ENCODE data around the gene GRXCR1.

GRXCR1 gene

DNA sequence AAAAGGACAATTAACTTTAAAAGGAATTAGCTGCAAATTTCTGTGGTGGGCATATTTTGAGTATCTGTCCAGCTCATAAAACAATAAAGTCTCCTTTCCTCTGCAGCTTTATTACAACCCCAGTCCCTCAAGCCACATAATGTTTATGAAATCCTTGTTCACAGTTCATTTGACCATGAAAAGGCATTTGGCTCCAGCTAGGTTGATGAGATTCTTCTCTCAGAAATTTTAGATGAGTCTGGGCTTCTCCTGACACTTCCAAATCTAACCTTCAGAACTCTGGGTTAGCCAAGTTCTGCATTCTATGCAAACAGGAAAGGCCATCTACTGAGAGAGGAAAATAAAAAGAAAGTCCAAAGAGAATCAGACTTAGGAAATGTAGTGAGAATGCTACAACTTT lies 156.8 kb downstream of the GRXCR1 start:
- in situ Hi-C loops (cut with MboI; ENCODE audit: low sequenced_read_pairs, unreplicated experiment): no loop called here
- TF ChIP-seq, protein P1, sequence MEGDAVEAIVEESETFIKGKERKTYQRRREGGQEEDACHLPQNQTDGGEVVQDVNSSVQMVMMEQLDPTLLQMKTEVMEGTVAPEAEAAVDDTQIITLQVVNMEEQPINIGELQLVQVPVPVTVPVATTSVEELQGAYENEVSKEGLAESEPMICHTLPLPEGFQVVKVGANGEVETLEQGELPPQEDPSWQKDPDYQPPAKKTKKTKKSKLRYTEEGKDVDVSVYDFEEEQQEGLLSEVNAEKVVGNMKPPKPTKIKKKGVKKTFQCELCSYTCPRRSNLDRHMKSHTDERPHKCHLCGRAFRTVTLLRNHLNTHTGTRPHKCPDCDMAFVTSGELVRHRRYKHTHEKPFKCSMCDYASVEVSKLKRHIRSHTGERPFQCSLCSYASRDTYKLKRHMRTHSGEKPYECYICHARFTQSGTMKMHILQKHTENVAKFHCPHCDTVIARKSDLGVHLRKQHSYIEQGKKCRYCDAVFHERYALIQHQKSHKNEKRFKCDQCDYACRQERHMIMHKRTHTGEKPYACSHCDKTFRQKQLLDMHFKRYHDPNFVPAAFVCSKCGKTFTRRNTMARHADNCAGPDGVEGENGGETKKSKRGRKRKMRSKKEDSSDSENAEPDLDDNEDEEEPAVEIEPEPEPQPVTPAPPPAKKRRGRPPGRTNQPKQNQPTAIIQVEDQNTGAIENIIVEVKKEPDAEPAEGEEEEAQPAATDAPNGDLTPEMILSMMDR (IDR thresholded peaks at IDR 0.05; ENCODE audit: borderline replicate concordance, control extremely low read depth, extremely low read depth, insufficient read depth, missing control alignments): no peak
- no peak for DNase-seq (ENCODE audit: low spot score)

DNA sequence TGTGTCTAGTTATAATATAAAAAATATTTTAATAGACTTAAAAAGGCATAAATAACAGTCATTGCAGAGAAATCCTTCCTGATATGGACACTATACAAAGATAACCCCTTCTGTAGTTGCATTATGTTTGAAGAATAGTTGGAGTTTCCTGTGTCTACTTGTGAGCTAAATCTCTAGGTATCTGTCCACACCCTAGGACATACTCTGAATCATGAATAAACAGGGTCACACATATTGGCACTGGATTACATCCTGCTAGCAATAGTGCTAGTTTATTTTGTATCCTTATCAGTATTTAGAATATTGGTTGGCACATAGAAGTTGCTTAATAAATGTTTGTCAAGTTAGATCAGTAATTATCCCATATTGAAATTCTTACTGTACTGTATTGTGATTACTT lies 173.9 kb downstream of the GRXCR1 start:
- in situ Hi-C loops (cut with MboI; ENCODE audit: low sequenced_read_pairs, unreplicated experiment): no loop called here
- no peak for DNase-seq (ENCODE audit: low spot score)
- TF ChIP-seq, protein P1 (IDR thresholded peaks at IDR 0.05; ENCODE audit: borderline replicate concordance, control extremely low read depth, extremely low read depth, insufficient read depth, missing control alignments): no peak

DNA sequence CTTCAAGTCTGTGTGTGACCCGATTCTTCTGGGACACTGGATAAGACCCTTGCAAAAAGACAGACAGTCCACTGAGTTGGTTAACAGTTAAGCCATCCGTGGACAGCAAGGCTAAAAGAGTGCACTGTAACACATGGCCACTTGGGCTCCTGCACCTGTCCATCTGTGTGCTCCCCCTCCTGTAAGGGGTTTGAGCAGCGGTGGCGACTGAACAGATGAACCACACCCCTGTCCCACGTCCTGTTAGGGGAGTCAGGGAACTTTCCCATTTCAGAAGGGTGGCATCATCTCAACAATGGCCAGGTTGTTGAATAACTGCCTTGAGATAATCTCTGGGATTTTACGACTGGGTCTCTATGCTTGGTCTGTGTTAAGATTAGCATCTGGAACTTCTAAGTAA lies 178.6 kb downstream of the GRXCR1 start:
- no peak for DNase-seq (ENCODE audit: low spot score)
- in situ Hi-C loops (cut with MboI; ENCODE audit: low sequenced_read_pairs, unreplicated experiment): no loop called here
- TF ChIP-seq, protein P1 (IDR thresholded peaks at IDR 0.05; ENCODE audit: borderline replicate concordance, control extremely low read depth, extremely low read depth, insufficient read depth, missing control alignments): no peak
